Neural progenitor cell (in vitro differentiated cells): ENCODE measurements around the gene RBMS1. TPM values are rescaled to one million over a fixed set of nuclear protein-coding genes. Genes with fewer than 3 reads are reported as not detected.
A peak's percentile ranks its signal among the peaks of the same experiment; 100 is the strongest.

Experiments
- DNase-seq: peaks from one replicate; pipeline ENCODE4 v3.0.0-alpha.2; 2016; ENCODE audit warnings: low spot score
- H2AFZ ChIP-seq: fragments of 200-600 bp; sonication (generic); replicated peaks from 2 replicates; pipeline ENCODE4 v1.6.1; 2016; ENCODE audit warnings: antibody characterized with exemption
- H3F3A ChIP-seq: fragments of 200-600 bp; sonication (generic); 2 replicates; pipeline ENCODE4 v1.6.1; 2016; ENCODE audit warnings: antibody characterized with exemption, low read depth
- H3K27ac ChIP-seq: fragments of 200-600 bp; sonication (generic); 2 replicates; pipeline ENCODE4 v1.5.1; 2016; ENCODE audit warnings: mild to moderate bottlenecking
- H3K27me3 ChIP-seq: fragments of 200-600 bp; sonication (generic); 2 replicates; pipeline ENCODE4 v1.6.1; 2016; ENCODE audit warnings: mild to moderate bottlenecking, moderate library complexity
- H3K36me3 ChIP-seq: fragments of 200-600 bp; sonication (generic); 2 replicates; pipeline ENCODE4 v1.5.1; 2016
- H3K4me1 ChIP-seq: fragments of 200-600 bp; sonication (generic); 2 replicates; pipeline ENCODE4 v1.6.1; 2016; ENCODE audit warnings: mixed run types
- H3K4me2 ChIP-seq: fragments of 200-600 bp; sonication (generic); 2 replicates; pipeline ENCODE4 v1.6.1; 2016
- H3K4me3 ChIP-seq: fragments of 200-600 bp; sonication (generic); 2 replicates; pipeline ENCODE4 v1.5.1; 2016
- H3K79me2 ChIP-seq: fragments of 200-600 bp; sonication (generic); 2 replicates; pipeline ENCODE4 v1.6.1; 2016; ENCODE audit warnings: low read depth
- H3K9ac ChIP-seq: fragments of 200-600 bp; sonication (generic); 2 replicates; pipeline ENCODE4 v1.6.1; 2016
- H3K9me3 ChIP-seq: fragments of 200-600 bp; sonication (generic); 2 replicates; pipeline ENCODE4 v1.5.1; 2016; ENCODE audit warnings: low read depth
- H4K20me1 ChIP-seq: fragments of 200-600 bp; sonication (generic); 2 replicates; pipeline ENCODE4 v1.6.1; 2016; ENCODE audit warnings: low read depth
- H3K27ac Mint-ChIP-seq: 3 replicates; pipeline ENCODE4 v1.8.0; 2021; ENCODE audit warnings: mixed read lengths
- H3K27me3 Mint-ChIP-seq: 2 replicates; pipeline ENCODE4 v1.8.0; 2022; ENCODE audit warnings: low read depth, mild to moderate bottlenecking, inconsistent platforms, moderate library complexity, mixed read lengths; ENCODE audit not compliant: insufficient read depth
- H3K36me3 Mint-ChIP-seq: 3 replicates; pipeline ENCODE4 v1.8.0; 2021; ENCODE audit warnings: mixed read lengths
- H3K4me1 Mint-ChIP-seq: 3 replicates; pipeline ENCODE4 v1.8.0; 2021; ENCODE audit warnings: mixed read lengths
- H3K4me3 Mint-ChIP-seq: 3 replicates; pipeline ENCODE4 v1.8.0; 2021; ENCODE audit warnings: mild to moderate bottlenecking, moderate library complexity, mixed read lengths
- H3K9me3 Mint-ChIP-seq: 3 replicates; pipeline ENCODE4 v1.8.0; 2020; ENCODE audit warnings: mixed read lengths
- EZH2 ChIP-seq: fragments of 200-600 bp; sonication (generic); IDR thresholded peaks from 2 replicates; pipeline ENCODE4 v1.6.1; 2017; ENCODE audit warnings: antibody characterized with exemption, mild to moderate bottlenecking, moderate library complexity
- EZH2phosphoT487 ChIP-seq: fragments of 200-600 bp; sonication (generic); IDR thresholded peaks from 2 replicates; pipeline ENCODE4 v1.6.1; 2017; ENCODE audit warnings: antibody characterized with exemption
- total RNA-seq: library from RNA; depleted of rRNA; stranded (reverse); fragments of >200 nt; gene quantifications from 2 replicates; pipeline ENCODE4 v1.2.3, GENCODE V29; 2015; ENCODE audit warnings: low replicate concordance
- TF ChIP-seq, protein P1 (sequence below): fragments of 200-600 bp; sonication (generic); IDR thresholded peaks from 2 replicates; pipeline ENCODE4 v1.5.1; 2017; ENCODE audit warnings: antibody characterized with exemption, mild to moderate bottlenecking

RBMS1 gene, protein sequence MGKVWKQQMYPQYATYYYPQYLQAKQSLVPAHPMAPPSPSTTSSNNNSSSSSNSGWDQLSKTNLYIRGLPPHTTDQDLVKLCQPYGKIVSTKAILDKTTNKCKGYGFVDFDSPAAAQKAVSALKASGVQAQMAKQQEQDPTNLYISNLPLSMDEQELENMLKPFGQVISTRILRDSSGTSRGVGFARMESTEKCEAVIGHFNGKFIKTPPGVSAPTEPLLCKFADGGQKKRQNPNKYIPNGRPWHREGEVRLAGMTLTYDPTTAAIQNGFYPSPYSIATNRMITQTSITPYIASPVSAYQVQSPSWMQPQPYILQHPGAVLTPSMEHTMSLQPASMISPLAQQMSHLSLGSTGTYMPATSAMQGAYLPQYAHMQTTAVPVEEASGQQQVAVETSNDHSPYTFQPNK
- 70.5 and 101 TPM in 2 replicates for total RNA-seq

DNA sequence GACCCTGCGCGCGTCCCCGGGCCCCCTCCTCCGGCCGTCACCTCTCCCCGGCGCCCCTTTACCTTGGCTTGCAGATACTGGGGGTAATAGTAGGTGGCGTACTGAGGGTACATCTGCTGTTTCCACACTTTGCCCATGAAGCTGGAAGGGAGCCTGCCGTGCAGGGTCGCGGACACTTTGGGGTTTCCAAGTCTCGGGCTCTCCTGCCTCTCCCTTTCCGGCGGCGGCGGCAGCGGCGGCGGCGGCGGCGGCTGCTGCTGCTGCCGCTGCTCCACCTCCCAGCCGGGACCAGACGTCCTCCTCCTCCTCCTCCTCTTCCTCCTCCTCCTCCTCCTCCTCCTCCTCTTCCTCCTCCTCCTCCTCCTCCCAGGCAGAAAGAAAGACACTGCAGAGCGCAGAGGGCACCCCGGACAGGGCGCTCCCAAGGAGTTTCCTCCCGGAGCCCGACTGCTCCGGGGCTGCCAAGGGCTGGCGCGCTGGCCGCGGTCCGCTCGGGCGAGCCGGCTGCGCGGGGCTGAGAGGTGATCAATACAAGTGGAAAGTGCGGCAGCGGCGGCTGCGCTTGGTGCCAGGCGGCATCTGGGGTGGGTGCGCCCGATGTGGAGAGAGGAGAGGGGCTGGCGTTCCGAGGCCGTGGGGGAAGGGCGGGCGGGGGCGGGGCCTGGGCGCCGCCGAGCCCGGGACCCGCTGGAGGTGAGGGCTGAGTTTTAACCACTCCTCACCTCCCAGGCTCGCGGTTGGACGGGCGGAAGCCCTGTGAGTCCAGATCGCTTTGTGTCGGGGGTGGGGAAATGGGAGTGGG, at the start of gene RBMS1:
RBMS1 (minus strand) TSS at position 581 of the 802 bp plus-strand sequence; CDS start at position 137, 444 bp downstream.
- Mint-ChIP-seq H3K36me3 (peaks cover 1% of the 10 kb centered on the region), H3K27ac (peak within 1 kb of the TSS; percentile 83), H3K4me3 (peak within 1 kb of the TSS; percentile 97), H3K9me3 (peaks cover 2% of the 10 kb centered on the region), H3K27me3 (peaks cover 3% of the 10 kb centered on the region), H3K4me1 (peaks cover 24% of the 10 kb centered on the region)
- no peak for TF ChIP-seq EZH2phosphoT487
- TF ChIP-seq, protein P1, sequence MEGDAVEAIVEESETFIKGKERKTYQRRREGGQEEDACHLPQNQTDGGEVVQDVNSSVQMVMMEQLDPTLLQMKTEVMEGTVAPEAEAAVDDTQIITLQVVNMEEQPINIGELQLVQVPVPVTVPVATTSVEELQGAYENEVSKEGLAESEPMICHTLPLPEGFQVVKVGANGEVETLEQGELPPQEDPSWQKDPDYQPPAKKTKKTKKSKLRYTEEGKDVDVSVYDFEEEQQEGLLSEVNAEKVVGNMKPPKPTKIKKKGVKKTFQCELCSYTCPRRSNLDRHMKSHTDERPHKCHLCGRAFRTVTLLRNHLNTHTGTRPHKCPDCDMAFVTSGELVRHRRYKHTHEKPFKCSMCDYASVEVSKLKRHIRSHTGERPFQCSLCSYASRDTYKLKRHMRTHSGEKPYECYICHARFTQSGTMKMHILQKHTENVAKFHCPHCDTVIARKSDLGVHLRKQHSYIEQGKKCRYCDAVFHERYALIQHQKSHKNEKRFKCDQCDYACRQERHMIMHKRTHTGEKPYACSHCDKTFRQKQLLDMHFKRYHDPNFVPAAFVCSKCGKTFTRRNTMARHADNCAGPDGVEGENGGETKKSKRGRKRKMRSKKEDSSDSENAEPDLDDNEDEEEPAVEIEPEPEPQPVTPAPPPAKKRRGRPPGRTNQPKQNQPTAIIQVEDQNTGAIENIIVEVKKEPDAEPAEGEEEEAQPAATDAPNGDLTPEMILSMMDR = no peak
- TF ChIP-seq EZH2 = peak; percentile 47
- DNase-seq = peak; percentile 84
- peaks cover 5% of the 10 kb centered on the region for H3F3A ChIP-seq
- H2AFZ ChIP-seq = peak within 1 kb of the TSS; percentile 91
- no peaks in the 10 kb centered on the region for H3K9me3 ChIP-seq
- peak within 1 kb of the TSS; percentile 86 for H3K4me2 ChIP-seq
- peak within 1 kb of the TSS; percentile 75 for H3K27ac ChIP-seq
- peaks cover 11% of the 10 kb centered on the region for H3K27me3 ChIP-seq
- H3K79me2 ChIP-seq = peaks cover 42% of the 10 kb centered on the region
- no peaks in the 10 kb centered on the region for H3K36me3 ChIP-seq
- H3K4me1 ChIP-seq = peaks cover 13% of the 10 kb centered on the region
- H3K4me3 ChIP-seq = peak within 1 kb of the TSS; percentile 98
- no peaks in the 10 kb centered on the region for H4K20me1 ChIP-seq
- H3K9ac ChIP-seq = peak within 1 kb of the TSS; percentile 36

DNA sequence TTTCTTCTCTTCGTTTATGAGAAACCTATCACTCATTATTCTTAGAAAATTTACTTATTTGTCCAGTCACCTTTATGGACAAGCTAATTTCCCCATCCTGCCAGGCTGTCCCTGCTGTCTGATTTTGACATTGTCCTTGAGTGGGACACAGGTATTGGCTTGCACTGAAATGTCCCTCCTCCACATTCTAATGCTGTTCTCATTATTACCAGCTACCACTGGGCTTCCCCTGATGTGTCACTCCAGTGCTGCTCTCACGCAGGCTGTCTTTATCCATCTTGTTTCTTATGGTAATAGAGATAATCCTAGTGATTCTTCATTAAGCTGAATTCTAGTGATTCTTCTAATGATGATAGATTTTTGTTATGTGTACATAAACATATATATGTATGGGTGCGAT, 48.1 kb upstream of the RBMS1 start:
- no peak for DNase-seq
- Mint-ChIP-seq H3K27ac (no peak overlapping the region), H3K36me3 (no peaks in the 10 kb centered on the region), H3K4me1 (no peaks in the 10 kb centered on the region), H3K27me3 (no peaks in the 10 kb centered on the region), H3K9me3 (no peaks in the 10 kb centered on the region), H3K4me3 (no peak overlapping the region)
- Histone ChIP-seq H3K9ac (no peak overlapping the region), H3K27ac (no peak overlapping the region), H3F3A (no peaks in the 10 kb centered on the region), H4K20me1 (no peaks in the 10 kb centered on the region), H3K4me2 (no peak overlapping the region), H3K9me3 (no peaks in the 10 kb centered on the region), H3K27me3 (no peaks in the 10 kb centered on the region), H3K79me2 (no peaks in the 10 kb centered on the region), H3K36me3 (no peaks in the 10 kb centered on the region), H2AFZ (no peak overlapping the region), H3K4me1 (no peaks in the 10 kb centered on the region), H3K4me3 (no peak overlapping the region)
- no peak for TF ChIP-seq EZH2
- no peak for TF ChIP-seq EZH2phosphoT487
- TF ChIP-seq, protein P1 = no peak

DNA sequence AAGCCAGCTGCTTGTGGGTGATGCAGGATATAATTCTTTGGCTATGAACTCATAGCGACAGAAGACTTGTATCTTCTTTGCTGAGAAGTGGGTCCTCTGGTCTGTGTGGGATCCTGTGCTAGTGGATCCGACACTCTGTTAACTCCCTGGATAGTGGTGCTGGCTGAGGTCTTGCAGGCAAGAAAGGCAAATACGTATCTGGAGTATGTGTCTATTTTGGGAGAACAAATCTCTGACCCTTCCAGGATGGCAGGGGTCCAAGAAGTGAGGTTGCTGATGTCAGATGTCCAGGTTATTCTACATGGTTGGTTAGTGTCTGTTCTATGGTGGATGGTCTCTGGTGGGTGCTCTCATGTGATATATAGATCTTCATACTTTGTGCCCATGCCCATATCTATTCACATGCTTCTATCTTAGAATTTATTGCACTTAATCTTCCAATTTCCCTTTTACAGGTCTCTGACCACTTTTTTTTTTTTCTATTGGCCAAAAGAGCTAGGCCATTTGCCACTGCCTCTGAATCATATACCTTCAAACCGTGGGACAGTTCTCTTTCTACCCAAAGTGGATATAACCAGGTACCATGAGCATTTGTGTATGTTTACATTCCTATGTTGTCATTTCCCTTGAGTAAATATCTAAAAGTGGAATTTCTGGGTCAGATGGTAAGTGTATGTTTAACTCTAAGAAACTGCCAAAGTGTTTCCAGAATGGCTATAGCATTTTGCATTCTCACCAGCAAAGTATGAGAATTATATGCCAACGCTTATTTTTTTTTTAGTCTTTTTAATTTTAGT, 45.1 kb upstream of the RBMS1 start:
- Histone ChIP-seq H3F3A (no peaks in the 10 kb centered on the region), H3K27me3 (no peaks in the 10 kb centered on the region), H3K4me1 (no peaks in the 10 kb centered on the region), H3K9ac (no peak overlapping the region), H3K79me2 (no peaks in the 10 kb centered on the region), H3K9me3 (no peaks in the 10 kb centered on the region), H3K4me2 (no peak overlapping the region), H2AFZ (no peak overlapping the region), H3K27ac (no peak overlapping the region), H4K20me1 (no peaks in the 10 kb centered on the region), H3K36me3 (no peaks in the 10 kb centered on the region), H3K4me3 (no peak overlapping the region)
- H3K4me1 Mint-ChIP-seq = no peaks in the 10 kb centered on the region
- H3K9me3 Mint-ChIP-seq = no peaks in the 10 kb centered on the region
- TF ChIP-seq, protein P1 = no peak
- no peak for TF ChIP-seq EZH2
- TF ChIP-seq EZH2phosphoT487 = no peak
- peaks cover 4% of the 10 kb centered on the region for H3K27me3 Mint-ChIP-seq
- H3K36me3 Mint-ChIP-seq = no peaks in the 10 kb centered on the region
- H3K4me3 Mint-ChIP-seq = no peak overlapping the region
- DNase-seq = no peak
- no peak overlapping the region for H3K27ac Mint-ChIP-seq
